ENCODE results near the gene AHNAK2.

The AHNAK2 gene

DNA sequence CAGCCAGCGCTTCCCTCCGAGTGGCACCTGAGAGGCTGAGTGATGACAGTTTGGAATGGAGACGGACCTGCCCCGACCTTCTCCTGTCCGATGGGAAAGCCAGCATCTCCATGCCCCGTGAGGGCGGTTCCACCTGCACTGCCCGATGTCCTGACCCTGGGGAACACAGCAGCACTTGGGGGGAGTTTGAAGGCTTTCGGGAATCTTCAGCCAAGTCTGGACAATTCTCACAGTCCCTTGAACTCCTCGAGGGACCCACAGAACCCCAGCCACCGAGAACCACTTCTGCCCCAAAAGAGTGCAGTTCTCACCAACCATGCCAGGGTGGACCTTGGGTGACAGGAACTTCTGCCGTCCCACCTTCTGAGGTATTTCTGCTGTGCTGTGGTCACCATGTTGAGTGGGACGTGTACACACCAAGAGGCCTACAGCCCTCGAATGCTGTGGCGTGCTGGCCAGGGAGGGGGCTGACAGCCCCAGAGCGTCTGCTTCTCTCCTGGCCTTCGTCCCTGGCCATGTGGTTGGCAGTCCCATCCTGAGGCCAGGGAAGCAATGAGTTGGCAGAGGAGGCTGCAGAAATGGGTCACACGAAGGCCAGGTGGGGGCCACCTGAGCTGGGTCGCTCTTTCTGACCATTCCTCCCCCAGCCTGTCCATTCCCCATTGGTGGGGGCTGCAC lies 8.5 kb upstream of the AHNAK2 start:
- DNase-seq (ENCODE audit: low spot score), result no peak

DNA sequence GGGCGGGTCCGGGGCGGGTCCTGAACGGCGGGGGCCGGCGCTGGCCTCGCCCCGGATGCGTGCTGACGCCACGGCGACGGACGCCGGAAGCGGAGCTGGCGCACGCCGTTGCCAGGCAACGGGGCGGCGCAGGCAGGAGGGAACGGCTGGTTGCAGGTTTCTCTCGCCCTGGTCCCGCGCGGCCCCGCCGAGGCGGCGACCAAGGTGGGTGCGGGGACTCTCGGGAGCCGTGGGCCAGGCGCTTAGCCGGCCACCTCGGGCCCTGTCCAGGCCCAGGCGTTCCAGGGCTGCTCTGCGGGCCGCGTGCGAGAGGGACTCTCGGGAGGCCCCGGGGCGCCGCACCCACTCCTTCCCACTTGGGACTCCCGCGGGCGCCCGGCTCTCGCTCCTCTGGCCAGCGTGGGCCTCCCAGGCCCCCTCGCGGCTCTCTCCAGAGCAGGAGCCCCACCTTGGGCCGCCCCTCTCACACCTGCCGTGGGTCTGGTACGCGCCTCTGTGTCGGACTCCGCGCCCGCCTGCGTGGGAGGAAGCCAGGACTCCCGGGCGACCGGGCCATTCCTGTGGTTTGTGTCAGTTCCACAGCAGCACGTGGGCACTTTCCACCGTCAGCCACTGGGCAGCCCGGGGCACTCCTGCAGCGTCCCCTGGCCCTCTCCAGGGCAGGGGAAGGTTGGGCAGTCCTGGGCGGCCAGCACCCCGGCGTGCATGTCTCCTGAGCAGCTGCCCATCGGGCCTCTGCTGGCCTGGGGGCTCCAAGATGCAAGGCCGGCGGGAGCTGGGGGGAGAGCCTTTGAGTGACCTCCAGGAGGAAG lies 7.7 kb upstream of the AHNAK2 start, which contains the start of gene CLBA1:
Gene CLBA1, plus strand, starts transcription at position 114 of the 812 bp plus-strand sequence. Its CDS starts 644 bp downstream, at position 758.
- DNase-seq (ENCODE audit: low spot score), result peak; percentile 86

- DNase-seq (ENCODE audit: low spot score), result no peak
Observed at GRCh38 chr14:104984056-104984894, 6.1 kb upstream of the AHNAK2 start.

DNA sequence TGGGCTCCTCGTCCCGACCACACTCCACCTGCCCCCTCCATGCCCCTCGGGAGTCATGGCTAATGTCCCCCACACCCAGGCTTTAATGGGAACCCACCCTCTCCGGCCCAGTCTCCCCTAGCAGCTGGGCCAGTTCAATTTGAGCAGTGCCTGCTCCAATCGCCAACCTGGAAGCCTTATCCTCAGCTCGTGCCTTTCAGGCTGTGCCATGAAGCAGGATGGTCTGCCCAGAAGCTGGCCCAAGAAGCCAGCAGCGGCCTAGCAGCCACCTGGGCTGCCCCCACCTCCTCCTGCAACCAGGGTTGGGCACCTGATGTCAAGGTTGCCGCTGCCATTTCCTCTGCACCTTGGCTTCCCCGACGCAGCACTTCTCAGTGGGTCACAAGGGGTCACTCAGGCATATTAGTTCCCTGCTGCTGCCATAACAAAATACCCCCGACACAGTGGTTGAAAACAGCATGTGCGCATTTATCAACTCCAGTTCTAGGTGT lies 5.1 kb upstream of the AHNAK2 start:
- no peak for DNase-seq (ENCODE audit: low spot score)

- no peak for DNase-seq (ENCODE audit: low spot score)
Observed at GRCh38 chr14:104982548-104983230, 4.5 kb upstream of the AHNAK2 start.

- no peak for DNase-seq (ENCODE audit: low spot score)
Observed at GRCh38 chr14:104981699-104982541, 3.7 kb upstream of the AHNAK2 start.

GRCh38 chr14:104980611-104981531 lies 2.7 kb upstream of the AHNAK2 start:
- no peak for DNase-seq (ENCODE audit: low spot score)

DNA sequence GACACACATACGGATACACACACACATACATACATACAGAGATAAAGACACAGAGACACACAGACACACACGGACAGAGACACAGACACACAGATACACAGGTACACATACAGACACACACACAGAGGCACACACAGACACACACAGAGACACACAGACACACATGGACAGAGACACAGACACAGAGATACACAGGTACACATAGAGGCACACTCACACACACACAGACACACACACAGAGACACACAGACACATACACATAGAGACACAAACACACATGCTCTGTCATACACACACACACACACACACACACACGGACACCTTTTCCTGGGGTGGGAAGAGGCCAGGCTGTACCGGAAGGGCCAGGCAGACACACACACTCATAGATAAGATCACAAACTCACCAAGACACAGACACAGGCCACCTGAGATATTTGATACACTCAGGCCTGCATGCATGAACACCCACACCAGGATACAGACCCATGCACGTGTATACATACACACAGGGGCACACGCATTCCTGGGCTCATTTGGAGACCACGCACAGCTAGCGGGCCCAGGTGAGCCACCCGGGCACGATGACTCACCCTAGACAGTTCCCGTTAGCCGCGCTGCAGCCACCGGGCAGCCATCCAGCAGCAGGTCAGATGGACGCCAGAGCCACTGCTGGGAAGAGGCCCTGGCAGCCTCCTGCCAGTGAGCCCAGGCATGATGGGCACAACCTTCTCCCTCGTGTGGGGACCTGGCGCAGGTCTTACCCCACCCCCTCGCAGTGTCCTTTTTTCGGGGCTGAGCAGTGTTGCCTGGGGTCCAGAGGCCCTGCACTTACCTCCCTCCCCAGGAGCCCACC lies 1.8 kb upstream of the AHNAK2 start:
- DNase-seq (ENCODE audit: low spot score), result peak; percentile 87

- no peak for DNase-seq (ENCODE audit: low spot score)
Observed at GRCh38 chr14:104978746-104979691, 845 bp upstream of the AHNAK2 start.

- DNase-seq (ENCODE audit: low spot score), result no peak
Observed at GRCh38 chr14:104977008-104977680, 1.0 kb downstream of the AHNAK2 start.

- peak; percentile 88 for DNase-seq (ENCODE audit: low spot score)
Observed at GRCh38 chr14:104976198-104977007, 1.8 kb downstream of the AHNAK2 start.

- no peak for DNase-seq (ENCODE audit: low spot score)
Observed at GRCh38 chr14:104975481-104976197, 2.5 kb downstream of the AHNAK2 start.

GRCh38 chr14:104974665-104975390 lies 3.3 kb downstream of the AHNAK2 start:
- DNase-seq (ENCODE audit: low spot score), result no peak

GRCh38 chr14:104974146-104974541 lies 4.0 kb downstream of the AHNAK2 start:
- DNase-seq (ENCODE audit: low spot score), result no peak
